MM.1S (cell line): Measurements from ENCODE around the gene WDR45B.

ENCODE experiments used
- DNase-seq: peaks from one replicate; pipeline ENCODE4 v3.0.0-alpha.2; 2015
- H2AFZ ChIP-seq: fragments of 300-600 bp; sonication (generic); 2 replicates; pipeline ENCODE4 v1.6.0; 2016; ENCODE audit warnings: antibody characterized with exemption, low read length
- H3F3A ChIP-seq: fragments of 300-600 bp; sonication (generic); 2 replicates; pipeline ENCODE4 v1.6.1; 2016; ENCODE audit warnings: mild to moderate bottlenecking, antibody characterized with exemption, low read length, moderate library complexity, mixed read lengths; ENCODE audit not compliant: insufficient read depth
- H3K27ac ChIP-seq: fragments of 300-600 bp; sonication (generic); 2 replicates; pipeline ENCODE4 v1.5.1; 2016; ENCODE audit warnings: mild to moderate bottlenecking, low read length
- H3K27me3 ChIP-seq: fragments of 300-600 bp; sonication (generic); replicated peaks from 2 replicates; pipeline ENCODE4 v1.6.0; 2016; ENCODE audit warnings: low read length; ENCODE audit not compliant: insufficient read depth
- H3K36me3 ChIP-seq: fragments of 300-600 bp; sonication (generic); replicated peaks from 2 replicates; pipeline ENCODE4 v1.6.1; 2016; ENCODE audit warnings: mild to moderate bottlenecking, low read length, mixed read lengths; ENCODE audit not compliant: insufficient read depth
- H3K4me1 ChIP-seq: fragments of 300-600 bp; sonication (generic); 2 replicates; pipeline ENCODE4 v1.6.1; 2016; ENCODE audit warnings: low read length, mixed read lengths
- H3K4me2 ChIP-seq: fragments of 300-600 bp; sonication (generic); 2 replicates; pipeline ENCODE4 v1.6.0; 2016; ENCODE audit warnings: low read depth, low read length
- H3K4me3 ChIP-seq: fragments of 300-600 bp; sonication (generic); 2 replicates; pipeline ENCODE4 v1.5.1; 2016; ENCODE audit warnings: low read length, mixed read lengths
- H3K79me2 ChIP-seq: fragments of 300-600 bp; sonication (generic); 2 replicates; pipeline ENCODE4 v1.6.1; 2016; ENCODE audit warnings: mixed run types, low read length, mixed read lengths
- H3K9ac ChIP-seq: fragments of 300-600 bp; sonication (generic); 2 replicates; pipeline ENCODE4 v1.6.1; 2016; ENCODE audit warnings: low read length, mixed read lengths
- H3K9me2 ChIP-seq: fragments of 300-600 bp; sonication (generic); replicated peaks from 2 replicates; pipeline ENCODE4 v1.6.1; 2016; ENCODE audit warnings: mild to moderate bottlenecking, low read length, mixed read lengths; ENCODE audit not compliant: insufficient read depth
- H3K9me3 ChIP-seq: fragments of 300-600 bp; sonication (generic); replicated peaks from 2 replicates; pipeline ENCODE4 v1.6.1; 2016; ENCODE audit warnings: mild to moderate bottlenecking, low read length, mixed read lengths; ENCODE audit not compliant: insufficient read depth
- H4K20me1 ChIP-seq: fragments of 300-600 bp; sonication (generic); 2 replicates; pipeline ENCODE4 v1.6.1; 2016; ENCODE audit warnings: mild to moderate bottlenecking, low read length, moderate library complexity, mixed read lengths; ENCODE audit not compliant: insufficient read depth
- EZH2 ChIP-seq: fragments of 300-600 bp; sonication (generic); optimal IDR thresholded peaks from 2 replicates; pipeline ENCODE3; 2017; ENCODE audit warnings: low read depth, mild to moderate bottlenecking, antibody characterized with exemption, low read length, mixed read lengths
- EZH2phosphoT487 ChIP-seq: fragments of 300-600 bp; sonication (generic); IDR thresholded peaks from 2 replicates; pipeline ENCODE4 v1.6.1; 2018; ENCODE audit warnings: antibody characterized with exemption, low read length
- TF ChIP-seq, protein P1 (sequence below): fragments of 300-600 bp; sonication (generic); IDR thresholded peaks from 2 replicates; pipeline ENCODE4 v1.5.1; 2016; ENCODE audit warnings: antibody characterized with exemption, low read length, mixed read lengths

WDR45B gene

GRCh38 chr17:82639628-82640027 lies 8.6 kb downstream of the WDR45B start:
- Histone ChIP-seq H3K4me3 (no peak overlapping the region), H3K36me3 (no peaks in the 10 kb centered on the region), H2AFZ (no peak overlapping the region), H3K4me2 (no peak overlapping the region), H3F3A (no peaks in the 10 kb centered on the region), H3K4me1 (no peaks in the 10 kb centered on the region), H3K27me3 (no peaks in the 10 kb centered on the region), H4K20me1 (no peaks in the 10 kb centered on the region), H3K9me3 (no peaks in the 10 kb centered on the region), H3K9ac (no peak overlapping the region), H3K79me2 (peaks cover 94% of the 10 kb centered on the region), H3K9me2 (no peaks in the 10 kb centered on the region), H3K27ac (no peak overlapping the region)
- DNase-seq, result no peak
- no peak for TF ChIP-seq EZH2
- TF ChIP-seq, protein P1, sequence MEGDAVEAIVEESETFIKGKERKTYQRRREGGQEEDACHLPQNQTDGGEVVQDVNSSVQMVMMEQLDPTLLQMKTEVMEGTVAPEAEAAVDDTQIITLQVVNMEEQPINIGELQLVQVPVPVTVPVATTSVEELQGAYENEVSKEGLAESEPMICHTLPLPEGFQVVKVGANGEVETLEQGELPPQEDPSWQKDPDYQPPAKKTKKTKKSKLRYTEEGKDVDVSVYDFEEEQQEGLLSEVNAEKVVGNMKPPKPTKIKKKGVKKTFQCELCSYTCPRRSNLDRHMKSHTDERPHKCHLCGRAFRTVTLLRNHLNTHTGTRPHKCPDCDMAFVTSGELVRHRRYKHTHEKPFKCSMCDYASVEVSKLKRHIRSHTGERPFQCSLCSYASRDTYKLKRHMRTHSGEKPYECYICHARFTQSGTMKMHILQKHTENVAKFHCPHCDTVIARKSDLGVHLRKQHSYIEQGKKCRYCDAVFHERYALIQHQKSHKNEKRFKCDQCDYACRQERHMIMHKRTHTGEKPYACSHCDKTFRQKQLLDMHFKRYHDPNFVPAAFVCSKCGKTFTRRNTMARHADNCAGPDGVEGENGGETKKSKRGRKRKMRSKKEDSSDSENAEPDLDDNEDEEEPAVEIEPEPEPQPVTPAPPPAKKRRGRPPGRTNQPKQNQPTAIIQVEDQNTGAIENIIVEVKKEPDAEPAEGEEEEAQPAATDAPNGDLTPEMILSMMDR, result no peak
- TF ChIP-seq EZH2phosphoT487, result no peak

- H3K36me3 ChIP-seq, result no peaks in the 10 kb centered on the region; the same call in 1 of the 2 replicates
Measured at GRCh38 chr17:82638183-82638773, 10.0 kb downstream of the WDR45B start.

GRCh38 chr17:82636626-82637598 lies 11.3 kb downstream of the WDR45B start:
- Histone ChIP-seq H4K20me1 (no peaks in the 10 kb centered on the region), H3K36me3 (no peaks in the 10 kb centered on the region; the same call in 1 of the 2 replicates), H3K27ac (no peak overlapping the region), H3K4me3 (no peak overlapping the region), H3K4me2 (no peak overlapping the region), H3F3A (no peaks in the 10 kb centered on the region), H3K9me2 (no peaks in the 10 kb centered on the region), H3K79me2 (peaks cover 92% of the 10 kb centered on the region), H3K9ac (no peak overlapping the region), H2AFZ (no peak overlapping the region), H3K4me1 (no peaks in the 10 kb centered on the region), H3K9me3 (no peaks in the 10 kb centered on the region), H3K27me3 (no peaks in the 10 kb centered on the region)
- TF ChIP-seq EZH2phosphoT487 (no peak), EZH2 (no peak)
- TF ChIP-seq, protein P1, result no peak
- DNase-seq, result no peak

More at GRCh38 chr17:82638183-82638773, 10.0 kb downstream of the WDR45B start:
- Histone ChIP-seq H3K9me3 (no peaks in the 10 kb centered on the region), H3K27me3 (no peaks in the 10 kb centered on the region), H3K9ac (no peak overlapping the region), H4K20me1 (no peaks in the 10 kb centered on the region), H2AFZ (no peak overlapping the region), H3K4me2 (no peak overlapping the region), H3K4me3 (no peak overlapping the region), H3F3A (no peaks in the 10 kb centered on the region), H3K79me2 (peaks cover 91% of the 10 kb centered on the region), H3K4me1 (no peaks in the 10 kb centered on the region), H3K27ac (no peak overlapping the region), H3K9me2 (no peaks in the 10 kb centered on the region)
- TF ChIP-seq EZH2phosphoT487 (no peak), EZH2 (no peak)
- TF ChIP-seq, protein P1, result no peak
- no peak for DNase-seq
